K562 (cell line): ENCODE measurements around the gene SPSB1. TPM values are rescaled to one million over a fixed set of nuclear protein-coding genes. Genes with fewer than 3 reads are reported as not detected.

Experiments
- ATAC-seq: fragments of 200-7000 bp; cut with Tn5 transposase; 3 replicates; pipeline ENCODE4 v1.9.1; 2020; ENCODE audit warnings: moderate library complexity
- BruUV-seq: library from RNA; stranded (reverse); fragments of 400-500 nt; replicated peaks from 2 replicates; lab custom pipeline; 2021; lab: Mats Ljungman, UMichigan
- CTCF ChIA-PET: fragments of 300-600 bp; formaldehyde crosslinking; extraction: SDS; loops from one replicate; lab custom pipeline; 2021; ENCODE audit warnings: low intra/inter-chr PET ratio; lab: Yijun Ruan, JAX
- POLR2A ChIA-PET: fragments of 300-600, 350-650 bp; sonication (Branson Sonifier 250); formaldehyde crosslinking; extraction: SDS; loops from one replicate; lab custom pipeline; 2021; ENCODE audit warnings: antibody characterized with exemption, inconsistent platforms; lab: Yijun Ruan, JAX
- DNase-seq, 4 experiments: peaks; one replicate each; pipeline versions ENCODE4 v3.0.0 to v3.0.0-alpha.2; 2011 to 2018; ENCODE audit warnings: low spot score in 3 of 4, mixed read lengths in 3 of 4; ENCODE audit errors: extremely low read depth in 1 of 4
- FAIRE-seq: peaks from 2 replicates; lab custom pipeline; 2011; peaks lifted over from hg19 to GRCh38; lab: Jason Lieb, UNC
- H2AFZ ChIP-seq: 2 replicates; pipeline ENCODE4 v1.6.0; 2011; ENCODE audit warnings: low read depth, low read length, control low read depth, inconsistent platforms
- H3K27ac ChIP-seq: fragments of 200-600 bp; 3 replicates; pipeline ENCODE4 v1.8.0; 2011; ENCODE audit warnings: low read depth, mild to moderate bottlenecking, control low read depth, inconsistent platforms, low read length, moderate library complexity, mixed read lengths; ENCODE audit errors: extremely low read depth
- H3K27me3 ChIP-seq, 2 experiments: fragments of 300-600 bp in 1 of 2; 2 replicates in 1 of 2; 3 replicates in 1 of 2; pipeline versions ENCODE4 v1.6.0 to v1.8.0; 2011; ENCODE audit warnings: inconsistent platforms in 2 of 2, low read length in 2 of 2, mild to moderate bottlenecking in 1 of 2, mixed read lengths in 1 of 2, moderate library complexity in 1 of 2; ENCODE audit not compliant: control insufficient read depth in 2 of 2, insufficient read depth in 2 of 2
- H3K36me3 ChIP-seq: fragments of 300-600 bp; 3 replicates; pipeline ENCODE4 v1.8.0; 2011; ENCODE audit warnings: mild to moderate bottlenecking, low read length, inconsistent platforms; ENCODE audit not compliant: control insufficient read depth, insufficient read depth
- H3K4me1 ChIP-seq, 2 experiments: fragments of 200-600 bp in 1 of 2; replicated peaks in 1 of 2; 2 replicates in 1 of 2; 3 replicates in 1 of 2; pipeline versions ENCODE4 v1.5.1 to v1.8.0; 2011; ENCODE audit warnings: inconsistent platforms in 2 of 2, low read length in 2 of 2, mild to moderate bottlenecking in 1 of 2, mixed read lengths in 1 of 2, moderate library complexity in 1 of 2; ENCODE audit not compliant: control insufficient read depth in 2 of 2, insufficient read depth in 2 of 2
- H3K4me2 ChIP-seq: 2 replicates; pipeline ENCODE4 v1.6.1; 2011; ENCODE audit warnings: low read length, control low read depth, inconsistent platforms, mixed read lengths; ENCODE audit not compliant: insufficient read depth
- H3K4me3 ChIP-seq: fragments of 200-600 bp; sonication (generic), shearing (Covaris generic); 2 replicates; pipeline ENCODE4 v1.5.1; 2016; ENCODE audit warnings: control low read depth, inconsistent platforms
- H3K79me2 ChIP-seq: fragments of 200-600 bp; 3 replicates; pipeline ENCODE4 v1.8.0; 2011; ENCODE audit warnings: low read length, inconsistent platforms; ENCODE audit not compliant: control insufficient read depth, insufficient read depth
- H3K9ac ChIP-seq, 2 experiments: 2 replicates each; pipeline versions ENCODE4 v1.6.0 to v1.6.1; 2011; ENCODE audit warnings: low read depth in 2 of 2, low read length in 2 of 2, control low read depth in 1 of 2, inconsistent platforms in 1 of 2, mild to moderate bottlenecking in 1 of 2, mixed read lengths in 1 of 2; ENCODE audit not compliant: insufficient read depth in 1 of 2
- H3K9me1 ChIP-seq: one replicate; pipeline ENCODE4 v1.6.0; 2011; ENCODE audit warnings: inconsistent platforms, mild to moderate bottlenecking, low read length, moderate library complexity; ENCODE audit not compliant: control insufficient read depth, insufficient read depth
- H3K9me3 ChIP-seq: replicated peaks from 2 replicates; pipeline ENCODE4 v1.5.1; 2011; ENCODE audit warnings: low read depth, low read length, inconsistent platforms; ENCODE audit not compliant: control insufficient read depth, insufficient read depth
- H4K20me1 ChIP-seq: replicated peaks from 2 replicates; pipeline ENCODE4 v1.6.1; 2011; ENCODE audit warnings: low read length, inconsistent platforms, mixed read lengths; ENCODE audit not compliant: control insufficient read depth, insufficient read depth
- BMI1 ChIP-seq: fragments of 150-350 bp; IDR thresholded peaks from 2 replicates; pipeline ENCODE4 v1.6.1; 2014; ENCODE audit warnings: low read length
- BRF2 ChIP-seq: IDR thresholded peaks from 3 replicates; pipeline ENCODE4 v1.6.1; 2011; ENCODE audit warnings: borderline replicate concordance, mild to moderate bottlenecking; ENCODE audit not compliant: insufficient read length, insufficient read depth
- CCNT2 ChIP-seq: IDR thresholded peaks from 2 replicates; pipeline ENCODE4 v1.6.1; 2011; ENCODE audit warnings: borderline replicate concordance, low read depth, mild to moderate bottlenecking, moderate library complexity, mixed read lengths, low read length; ENCODE audit not compliant: insufficient read length; ENCODE audit errors: extremely low read depth
- ERF ChIP-seq: fragments of 450-650 bp; formaldehyde crosslinking; IDR thresholded peaks from 2 replicates; pipeline ENCODE4 v1.4.0; 2020; ENCODE audit warnings: mild to moderate bottlenecking, mixed read lengths
- FOXP4 ChIP-seq: sonication (generic); formaldehyde crosslinking; IDR thresholded peaks from 2 replicates; pipeline ENCODE4 v1.8.0; 2022; ENCODE audit warnings: mild to moderate bottlenecking, missing genetic modification reagents, borderline replicate concordance
- IRF1 ChIP-seq: sonication (generic); formaldehyde crosslinking; IDR thresholded peaks from 2 replicates; pipeline ENCODE4 v1.8.0; 2022; ENCODE audit warnings: missing genetic modification reagents, mild to moderate bottlenecking, borderline replicate concordance
- MCM3 ChIP-seq: fragments of 450-650 bp; IDR thresholded peaks from 2 replicates; pipeline ENCODE4 v1.6.1; 2016
- MTF1 ChIP-seq: fragments of 250-450 bp; sonication (Bioruptor Pico); IDR thresholded peaks from 2 replicates; pipeline ENCODE4 v1.9.0; 2021; ENCODE audit warnings: moderate library complexity, mild to moderate bottlenecking, inconsistent platforms, borderline replicate concordance
- NEUROD1 ChIP-seq: fragments of 150-350 bp; IDR thresholded peaks from 2 replicates; pipeline ENCODE4 v1.6.1; 2014; ENCODE audit warnings: borderline replicate concordance, low read length, low read depth; ENCODE audit not compliant: partially characterized antibody
- WGBS: fragments of 100-300 bp; shearing (Covaris generic); methylation state at CpG from one replicate; pipeline ENCODE4 v1.1.6; 2016; ENCODE audit warnings: low coverage, mixed read lengths; ENCODE audit not compliant: insufficient coverage; ENCODE audit errors: missing lambda C conversion rate; 5-methylcytosine and 5-hydroxymethylcytosine counted together
- in situ Hi-C: fragments of 300-500 bp; cut with MboI; formaldehyde crosslinking; loops from 4 replicates; pipeline ENCODE4 v1.15.0; 2018; ENCODE audit warnings: inconsistent platforms, mixed read lengths
- intact Hi-C: fragments of 100-400 bp; cut with micrococcal nuclease; formaldehyde crosslinking; loops from 2 replicates; pipeline ENCODE4 v1.14.2; 2022
- polyA plus RNA-seq, 8 experiments: library from polyadenylated mRNA; depleted of rRNA in 4 of 8; stranded (reverse) in 5 of 8; unstranded in 3 of 8; fragments of >200 nt; fragmentation: Nextera tagmentation in 2 of 8; fragmentation: Illumina TruSeq in 1 of 8; extraction: Ambion mirVana in 2 of 8; extraction: Trizol in 1 of 8; gene quantifications; 2 replicates each; pipeline versions ENCODE4 v1.2.1 to v1.2.3, GENCODE V29; 2011 to 2014; ENCODE audit warnings: inconsistent platforms in 1 of 8, missing spikeins in 1 of 8
- total RNA-seq, 7 experiments: library from RNA; depleted of rRNA in 6 of 7; stranded (reverse); fragments of >200 nt in 6 of 7; fragmentation: Illumina TruSeq in 2 of 7; extraction: Trizol in 2 of 7; gene quantifications; 2 replicates each; pipeline versions ENCODE4 v1.2.1 to v1.2.3, GENCODE V29; 2011 to 2021; ENCODE audit warnings: low replicate concordance in 1 of 7
- TF ChIP-seq, protein P1 (sequence below): fragments of 250-450 bp; sonication (Bioruptor Pico); IDR thresholded peaks from 2 replicates; pipeline ENCODE4 v1.4.0; 2020; ENCODE audit warnings: mild to moderate bottlenecking, moderate library complexity, borderline replicate concordance

Gene SPSB1
- total and polyA plus RNA-seq, 9 of the 15 experiments (the other 6 are each of a cell fraction or from before 2014, with no cell fraction given), result 0.06 to 0.35 (median 0.14) TPM; not detected in 6

DNA sequence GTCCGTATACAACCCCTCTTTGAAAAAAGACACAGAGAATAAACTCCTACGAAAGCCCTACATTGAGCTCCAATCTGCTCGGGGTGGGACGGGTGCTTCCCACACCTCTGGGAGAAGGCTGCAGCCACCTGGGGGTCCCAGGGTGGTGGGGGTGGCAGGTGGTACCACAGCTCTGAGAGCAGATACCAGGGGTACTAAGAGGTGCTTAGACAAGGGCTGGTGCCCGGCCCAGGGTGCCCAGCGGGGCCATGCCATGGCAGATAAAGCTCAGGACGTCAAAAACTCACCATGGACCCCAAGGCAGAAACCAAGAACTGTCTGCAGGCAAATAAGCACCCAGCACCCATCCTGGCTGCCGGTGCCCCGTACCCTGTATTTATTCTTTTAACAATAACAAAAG, 75.1 kb downstream of the SPSB1 start (continued):
- TF ChIP-seq CCNT2 (no peak), MCM3 (no peak), BRF2 (no peak)
- TF ChIP-seq, protein P1, sequence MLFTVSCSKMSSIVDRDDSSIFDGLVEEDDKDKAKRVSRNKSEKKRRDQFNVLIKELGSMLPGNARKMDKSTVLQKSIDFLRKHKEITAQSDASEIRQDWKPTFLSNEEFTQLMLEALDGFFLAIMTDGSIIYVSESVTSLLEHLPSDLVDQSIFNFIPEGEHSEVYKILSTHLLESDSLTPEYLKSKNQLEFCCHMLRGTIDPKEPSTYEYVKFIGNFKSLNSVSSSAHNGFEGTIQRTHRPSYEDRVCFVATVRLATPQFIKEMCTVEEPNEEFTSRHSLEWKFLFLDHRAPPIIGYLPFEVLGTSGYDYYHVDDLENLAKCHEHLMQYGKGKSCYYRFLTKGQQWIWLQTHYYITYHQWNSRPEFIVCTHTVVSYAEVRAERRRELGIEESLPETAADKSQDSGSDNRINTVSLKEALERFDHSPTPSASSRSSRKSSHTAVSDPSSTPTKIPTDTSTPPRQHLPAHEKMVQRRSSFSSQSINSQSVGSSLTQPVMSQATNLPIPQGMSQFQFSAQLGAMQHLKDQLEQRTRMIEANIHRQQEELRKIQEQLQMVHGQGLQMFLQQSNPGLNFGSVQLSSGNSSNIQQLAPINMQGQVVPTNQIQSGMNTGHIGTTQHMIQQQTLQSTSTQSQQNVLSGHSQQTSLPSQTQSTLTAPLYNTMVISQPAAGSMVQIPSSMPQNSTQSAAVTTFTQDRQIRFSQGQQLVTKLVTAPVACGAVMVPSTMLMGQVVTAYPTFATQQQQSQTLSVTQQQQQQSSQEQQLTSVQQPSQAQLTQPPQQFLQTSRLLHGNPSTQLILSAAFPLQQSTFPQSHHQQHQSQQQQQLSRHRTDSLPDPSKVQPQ (CRISPR knock-in tag), result no peak
- TF ChIP-seq, all 486 proteins: peak for 0

DNA sequence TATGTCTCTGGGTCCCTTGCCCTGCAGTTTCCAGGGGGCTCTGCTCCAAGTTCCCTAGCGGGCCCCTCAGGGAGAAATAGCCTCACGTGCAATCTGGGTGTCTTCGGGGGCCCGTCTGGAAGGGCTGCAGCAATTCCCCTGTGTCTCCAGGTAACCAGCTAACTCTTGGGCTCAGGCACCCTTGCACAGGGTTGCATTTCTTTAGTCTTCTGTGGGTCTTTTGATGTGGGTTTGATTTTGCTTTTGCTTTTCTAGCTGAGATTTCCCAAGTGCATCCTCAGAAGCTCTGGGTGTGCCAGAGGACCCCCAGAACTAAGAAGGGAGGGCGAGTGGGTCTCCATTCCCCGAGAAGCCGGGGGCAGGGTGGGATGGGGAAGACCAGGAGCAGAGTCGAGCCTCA, 75.7 kb downstream of the SPSB1 start:
- no peak for TF ChIP-seq ERF (CRISPR knock-in tag)
- TF ChIP-seq FOXP4, result no peak
- TF ChIP-seq BMI1, result no peak
- no peak for TF ChIP-seq NEUROD1
- TF ChIP-seq MTF1 (CRISPR knock-in tag), result no peak
- TF ChIP-seq IRF1 (CRISPR knock-in tag), result no peak
- 0% methylated on average over 7 of the region's 8 CpGs for WGBS
- Histone ChIP-seq H3K9me1 (no peaks in the 10 kb centered on the region), H3K9ac (no peak overlapping the region), H3K79me2 (no peaks in the 10 kb centered on the region), H3K9me3 (no peaks in the 10 kb centered on the region), H4K20me1 (peaks cover 27% of the 10 kb centered on the region), H3K4me2 (no peak overlapping the region), H3K4me1 (no peaks in the 10 kb centered on the region), H3K36me3 (no peaks in the 10 kb centered on the region), H2AFZ (no peak overlapping the region), H3K27me3 (peaks cover 74 to 88% of the 10 kb centered on the region in 2 experiments), H3K27ac (no peak overlapping the region), H3K4me3 (no peak overlapping the region)
- BruUV-seq, result no TSS peak
- CTCF ChIA-PET, result no interaction called here
- no peak for DNase-seq
- intact Hi-C loops, result no loop called here
- in situ Hi-C loops, result no loop called here
- FAIRE-seq, result no peak
- no peak for ATAC-seq
- POLR2A ChIA-PET, result no interaction called here
